ENCODE results near the gene PSMB3.
A peak's percentile ranks its signal among the peaks of the same experiment; 100 is the strongest.

Gene PSMB3

GRCh38 chr17:38752308-38753070 is at the start of gene PSMB3:
Gene PSMB3 (plus strand): TSS chr17:38752741. CDS start chr17:38752827, 86 bp downstream.
- DNase-seq (ENCODE audit: low read depth, low spot score), result peak; percentile 95

DNA sequence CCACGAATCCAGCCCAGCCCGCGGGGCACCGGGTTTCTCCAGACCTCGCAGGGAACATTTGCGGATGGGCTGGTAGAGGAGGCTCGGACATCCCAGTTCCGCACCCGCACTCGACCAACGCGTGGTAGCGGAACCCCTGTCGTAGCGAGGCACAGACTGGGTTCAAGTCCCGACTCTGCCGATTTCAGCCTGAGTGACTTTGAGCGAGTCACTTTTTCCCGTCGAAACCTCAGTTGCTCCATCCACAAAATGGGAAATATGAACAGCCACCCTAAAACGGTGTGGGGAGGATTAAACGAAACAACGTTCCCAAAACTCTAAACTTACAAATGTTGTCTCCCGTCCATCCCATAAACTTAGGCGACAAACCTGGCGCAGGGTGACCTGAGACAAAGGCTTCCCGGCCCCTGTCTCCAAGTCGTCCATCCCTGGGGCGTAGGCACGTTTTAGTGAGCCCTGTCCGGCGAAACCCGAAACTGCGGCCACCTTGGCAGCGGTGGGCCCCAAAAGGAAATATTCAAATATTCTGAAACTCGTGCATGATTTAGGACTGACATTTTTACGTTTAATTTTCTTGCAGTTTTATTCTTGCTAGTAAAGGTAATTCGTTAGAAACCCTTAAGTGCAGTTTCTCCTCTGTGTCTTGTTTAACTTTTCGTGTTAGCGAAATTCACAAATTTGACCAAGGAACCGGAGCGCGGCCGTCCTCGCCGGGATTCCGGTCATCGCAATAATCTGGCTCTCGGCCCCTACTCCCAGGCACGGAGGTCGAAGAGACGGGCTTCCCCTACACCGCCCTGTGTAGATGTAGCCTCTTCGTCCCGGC is 49.4 kb upstream of the PSMB3 start:
- DNase-seq (ENCODE audit: low read depth, low spot score), result no peak

GRCh38 chr17:38703742-38704605 is 48.6 kb upstream of the PSMB3 start:
- DNase-seq (ENCODE audit: low read depth, low spot score), result no peak

DNA sequence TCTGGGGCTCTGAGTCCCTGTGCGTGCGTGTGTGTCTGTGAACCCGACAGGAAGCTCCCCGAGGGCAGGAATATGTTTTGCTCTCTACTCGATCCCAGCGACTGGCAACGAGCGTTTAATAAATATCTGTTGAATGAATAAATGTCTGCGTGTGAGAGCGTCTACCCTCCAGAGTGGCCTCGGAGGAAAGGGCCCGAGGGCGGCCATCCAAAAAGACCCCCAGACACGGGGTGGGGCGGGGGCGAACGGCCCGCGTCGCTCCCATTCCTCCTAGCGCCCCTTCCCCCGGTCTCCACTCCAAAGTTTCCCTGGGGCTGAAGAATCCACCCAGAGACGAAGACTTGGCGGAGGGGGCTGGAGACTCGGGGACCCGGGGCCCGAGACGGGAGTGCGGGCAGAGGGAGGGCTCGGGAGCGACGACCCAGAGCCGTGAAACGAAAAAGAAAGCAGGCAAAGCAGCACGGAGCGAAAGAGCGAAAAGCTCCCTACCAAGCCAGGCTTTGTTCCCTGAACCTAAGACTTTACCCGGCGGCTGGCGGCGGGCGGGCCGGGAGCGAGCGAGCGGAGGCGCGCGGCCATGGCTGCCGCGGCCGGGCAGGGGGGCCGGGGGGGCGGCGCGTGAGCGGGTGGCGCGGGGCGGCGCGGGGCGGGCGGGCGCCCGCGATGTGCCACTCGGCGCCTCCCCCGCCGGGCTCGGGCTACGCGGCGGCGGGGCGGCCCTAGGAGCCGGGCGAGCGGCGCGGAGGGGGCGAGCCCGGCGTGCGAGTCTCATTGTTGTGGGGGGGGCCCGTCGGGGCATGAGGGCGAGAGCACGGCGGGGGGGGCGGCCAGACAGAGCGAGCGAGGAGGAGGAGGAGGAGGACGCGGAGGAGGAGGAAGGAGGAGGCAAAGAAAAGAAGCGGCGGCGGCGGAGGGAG is 47.7 kb upstream of the PSMB3 start, which contains the start of gene MLLT6:
Gene MLLT6, plus strand, starts transcription at position 668 of the 917 bp plus-strand sequence. CDS start 360 bp downstream, outside the sequence.
- no peak for DNase-seq (ENCODE audit: low read depth, low spot score)

DNA sequence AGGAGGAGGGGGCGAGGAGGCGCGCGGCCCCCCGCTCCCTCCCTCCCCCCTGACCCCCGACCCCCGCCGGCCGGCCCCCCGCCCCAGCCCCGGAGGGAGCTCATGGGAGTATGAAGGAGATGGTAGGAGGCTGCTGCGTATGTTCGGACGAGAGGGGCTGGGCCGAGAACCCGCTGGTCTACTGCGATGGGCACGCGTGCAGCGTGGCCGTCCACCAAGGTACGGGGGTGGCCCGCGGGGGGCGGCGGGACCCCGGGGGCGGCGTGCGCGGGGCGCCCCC is 47.1 kb upstream of the PSMB3 start:
- no peak for DNase-seq (ENCODE audit: low read depth, low spot score)

DNA sequence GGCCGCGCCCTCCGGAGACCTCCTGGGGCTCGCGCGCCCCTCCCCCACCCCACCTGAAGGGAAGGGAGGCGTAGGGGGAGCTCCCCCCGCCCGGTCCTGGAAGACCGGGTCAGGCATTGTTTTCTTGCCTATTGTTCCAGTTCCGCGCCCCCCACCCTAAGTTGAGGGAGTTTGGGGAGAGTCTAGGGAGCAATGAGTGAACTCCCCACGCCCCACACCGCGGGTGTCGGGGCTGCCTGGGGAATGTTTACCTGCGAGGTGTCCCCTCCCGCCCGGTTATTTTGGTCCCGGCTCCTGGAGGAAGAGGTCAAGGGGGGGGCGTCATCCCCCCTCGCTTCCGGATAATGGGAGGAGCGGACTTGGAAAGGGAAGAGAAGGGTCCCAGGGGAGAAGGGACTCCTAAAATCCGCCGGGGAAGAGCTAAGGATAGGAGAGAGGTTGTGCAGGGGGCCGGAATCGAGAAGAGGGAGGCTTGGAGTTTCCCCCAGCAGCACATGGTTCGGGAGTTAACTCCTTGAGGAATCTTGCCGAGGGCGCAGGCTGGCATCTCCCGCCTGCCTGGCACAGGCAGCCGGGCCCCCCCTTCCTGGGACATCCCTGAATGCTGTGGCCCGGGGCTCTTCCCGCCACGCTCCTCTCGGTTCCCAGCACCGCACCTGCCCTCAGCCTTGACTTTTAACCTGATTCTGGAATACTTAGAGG is 46.6 kb upstream of the PSMB3 start:
- DNase-seq (ENCODE audit: low read depth, low spot score), result no peak

DNA sequence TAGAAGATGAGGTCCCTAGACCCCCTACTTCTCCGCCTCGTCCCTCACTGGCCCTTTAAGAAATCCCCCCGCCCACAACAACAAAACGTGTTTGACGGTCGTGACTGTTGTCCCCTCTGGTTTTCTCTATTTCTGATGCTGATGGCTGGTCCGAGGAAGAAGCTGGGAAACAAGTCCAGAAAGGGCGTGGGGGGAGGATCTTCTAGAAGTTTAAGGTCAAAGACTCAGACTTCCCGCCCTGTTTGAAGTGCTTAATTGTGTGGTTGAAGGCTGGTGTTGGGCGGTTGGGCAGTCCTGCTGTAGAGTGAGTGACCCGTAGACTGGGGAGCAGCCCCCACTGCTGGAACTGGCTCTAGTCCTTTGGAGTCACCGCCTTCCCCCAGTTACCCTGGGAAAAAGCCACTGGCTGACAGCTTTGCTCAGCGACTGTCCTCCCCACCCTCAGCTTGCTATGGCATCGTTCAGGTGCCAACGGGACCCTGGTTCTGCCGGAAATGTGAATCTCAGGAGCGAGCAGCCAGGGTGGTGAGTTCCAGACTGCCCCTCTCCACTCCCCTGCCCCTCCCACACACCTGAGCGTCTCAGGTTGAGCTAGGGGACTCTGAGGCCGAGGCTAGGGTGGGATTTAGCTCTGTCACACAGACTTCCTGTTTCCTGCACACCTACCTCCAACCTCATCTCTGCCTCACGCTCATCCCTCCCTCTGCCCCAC is 45.9 kb upstream of the PSMB3 start:
- DNase-seq (ENCODE audit: low read depth, low spot score), result no peak

- DNase-seq (ENCODE audit: low read depth, low spot score), result no peak
Observed at GRCh38 chr17:38707678-38708351, 44.7 kb upstream of the PSMB3 start.

DNA sequence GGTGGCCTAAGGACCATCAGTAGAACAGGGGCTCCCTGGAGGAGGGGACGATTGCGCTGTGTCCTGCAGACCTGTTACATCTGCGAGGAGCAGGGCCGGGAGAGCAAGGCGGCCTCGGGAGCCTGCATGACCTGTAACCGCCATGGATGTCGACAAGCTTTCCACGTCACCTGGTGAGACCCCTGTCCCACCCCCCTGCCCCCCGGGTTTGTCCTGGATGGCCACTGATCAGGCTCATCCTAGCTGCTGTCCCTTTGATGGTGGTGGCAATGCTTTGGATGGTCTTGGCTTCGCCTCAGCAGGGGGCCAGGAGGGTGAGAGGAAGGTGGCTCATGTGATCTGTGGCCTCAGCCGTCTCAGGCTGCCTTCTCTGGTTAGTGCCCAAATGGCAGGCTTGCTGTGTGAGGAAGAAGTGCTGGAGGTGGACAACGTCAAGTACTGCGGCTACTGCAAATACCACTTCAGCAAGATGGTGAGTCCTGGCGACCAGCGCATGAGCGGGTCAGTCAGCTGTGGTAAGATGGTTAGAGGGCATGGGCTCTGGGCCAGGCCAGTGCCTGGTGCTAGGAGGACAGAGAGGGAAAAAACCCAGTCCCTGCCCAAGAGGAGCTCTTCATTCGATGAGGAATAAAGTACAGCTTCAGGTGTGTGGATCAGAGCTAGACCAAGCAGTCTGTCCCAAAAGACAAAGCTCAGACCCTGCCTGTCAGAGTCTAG is 43.3 kb upstream of the PSMB3 start:
- DNase-seq (ENCODE audit: low read depth, low spot score), result no peak

DNA sequence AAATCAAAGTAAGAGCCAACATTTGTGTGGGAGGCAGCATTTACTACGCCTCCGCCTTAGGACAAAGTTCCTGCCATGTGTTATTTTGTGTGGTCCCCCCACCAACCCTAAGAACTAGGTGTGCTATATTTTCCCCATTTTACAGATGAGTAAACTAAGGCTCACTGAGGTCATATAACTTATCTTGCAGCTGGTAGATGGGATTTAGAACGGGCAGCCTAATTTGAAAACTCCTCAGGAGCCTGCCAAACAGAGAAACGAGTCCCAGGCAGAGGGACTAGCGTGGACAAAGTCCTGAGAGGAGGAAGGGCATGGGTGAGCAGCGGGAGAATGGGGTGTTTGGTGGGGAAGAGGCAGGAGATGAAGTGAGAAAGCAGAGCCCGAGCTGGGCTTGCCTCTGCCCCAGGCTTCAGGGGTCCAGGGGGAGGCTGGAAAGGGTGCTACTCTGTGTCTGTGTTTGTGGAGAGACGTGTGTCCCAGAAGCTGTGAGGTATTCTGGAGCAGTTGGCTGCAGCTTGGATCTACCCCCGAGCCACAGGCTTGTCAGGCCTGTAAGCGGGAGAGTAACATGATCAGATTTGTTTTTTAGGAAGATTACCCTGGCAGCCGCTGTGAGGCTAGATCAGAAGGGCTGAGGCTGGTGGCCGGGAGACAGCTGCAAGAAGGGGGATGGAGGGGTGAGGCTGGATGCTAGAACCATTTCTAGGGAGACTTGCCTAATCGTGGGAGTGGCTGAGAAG is 42.5 kb upstream of the PSMB3 start:
- no peak for DNase-seq (ENCODE audit: low read depth, low spot score)

GRCh38 chr17:38710604-38710962 is 42.0 kb upstream of the PSMB3 start:
- DNase-seq (ENCODE audit: low read depth, low spot score), result no peak

- DNase-seq (ENCODE audit: low read depth, low spot score), result no peak
Observed at GRCh38 chr17:38710985-38711384, 41.6 kb upstream of the PSMB3 start.

DNA sequence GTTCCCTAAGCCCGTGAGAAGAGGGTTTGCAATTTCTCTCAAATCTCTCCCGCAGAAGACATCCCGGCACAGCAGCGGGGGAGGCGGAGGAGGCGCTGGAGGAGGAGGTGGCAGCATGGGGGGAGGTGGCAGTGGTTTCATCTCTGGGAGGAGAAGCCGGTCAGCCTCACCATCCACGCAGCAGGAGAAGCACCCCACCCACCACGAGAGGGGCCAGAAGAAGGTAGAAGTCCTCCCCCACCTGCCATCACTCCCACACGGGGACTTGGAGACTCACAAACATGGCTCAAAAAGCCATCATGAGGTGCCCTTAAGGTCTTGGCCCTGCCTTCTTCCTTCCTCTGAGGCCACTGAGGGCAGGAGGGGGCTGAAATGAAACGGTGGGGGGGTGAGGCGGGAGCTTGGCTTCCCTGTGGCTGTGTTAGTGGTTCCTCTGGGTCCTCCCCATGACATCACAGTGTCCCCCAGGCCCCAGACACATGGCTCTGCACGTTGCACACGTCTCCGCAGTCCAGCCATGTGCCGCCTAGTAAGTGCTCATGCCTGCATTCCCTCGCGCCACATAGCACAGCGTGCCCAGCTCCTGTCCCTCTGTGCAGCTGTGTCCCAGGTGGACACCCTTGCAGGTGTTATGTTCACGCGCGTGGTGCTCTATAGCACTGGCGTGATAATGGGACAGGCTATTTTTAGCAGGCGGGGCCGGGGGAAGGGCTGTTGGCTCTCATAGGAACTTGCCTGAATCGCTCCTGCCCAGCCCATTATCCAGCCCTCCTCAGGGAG is 40.6 kb upstream of the PSMB3 start:
- DNase-seq (ENCODE audit: low read depth, low spot score), result no peak

DNA sequence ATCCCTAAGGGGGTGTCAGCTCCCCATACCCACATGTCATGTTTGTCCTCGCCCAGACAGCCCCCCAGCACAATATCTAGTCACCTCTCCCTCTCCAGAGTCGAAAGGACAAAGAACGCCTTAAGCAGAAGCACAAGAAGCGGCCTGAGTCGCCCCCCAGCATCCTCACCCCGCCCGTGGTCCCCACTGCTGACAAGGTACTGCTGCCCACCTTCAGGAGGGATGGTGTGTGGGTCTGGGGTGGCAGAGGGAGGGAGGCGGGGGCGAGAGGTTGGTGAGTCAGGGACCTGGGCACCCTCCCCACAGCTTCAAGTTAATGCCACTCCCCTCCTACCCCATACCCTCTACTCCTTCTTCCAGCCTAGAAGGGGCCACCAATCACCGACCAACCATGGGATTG is 39.9 kb upstream of the PSMB3 start:
- no peak for DNase-seq (ENCODE audit: low read depth, low spot score)

GRCh38 chr17:38713456-38714075 is 39.0 kb upstream of the PSMB3 start:
- no peak for DNase-seq (ENCODE audit: low read depth, low spot score)

GRCh38 chr17:38715216-38715943 is 37.2 kb upstream of the PSMB3 start:
- DNase-seq (ENCODE audit: low read depth, low spot score), result no peak
